ENCODE data around the gene TRAF1. TPM values are rescaled to one million over a fixed set of nuclear protein-coding genes. Genes with fewer than 3 reads are reported as not detected.

Gene TRAF1
- polyA plus RNA-seq, 1 donor from 2014 or later = 0.89 TPM

GRCh38 chr9:120885457-120885856 lies 41.1 kb downstream of the TRAF1 start:
- TF ChIP-seq EP300 (conservative IDR thresholded peaks at IDR 0.05; ENCODE audit: poor library complexity, severe bottlenecking) (no peak), POLR2AphosphoS5 (IDR thresholded peaks at IDR 0.05) (no peak), SMC3 (conservative IDR thresholded peaks at IDR 0.05; ENCODE audit: poor library complexity) (no peak), MXI1 (conservative IDR thresholded peaks at IDR 0.05; ENCODE audit: poor library complexity, severe bottlenecking) (no peak), TAF1 (IDR thresholded peaks at IDR 0.05; ENCODE audit: low read depth) (no peak), RAD21 (conservative IDR thresholded peaks at IDR 0.05) (no peak)
- Histone ChIP-seq H3K4me3 (ENCODE audit: low read length) (no peak overlapping the region), H3K9ac (ENCODE audit: low read length) (no peak overlapping the region), H4K20me1 (ENCODE audit: insufficient read depth) (no peaks in the 10 kb centered on the region), H3K79me2 (replicated peaks; ENCODE audit: insufficient read depth, low read length) (no peaks in the 10 kb centered on the region), H3F3A (ENCODE audit: insufficient read depth, low read length, poor library complexity, severe bottlenecking) (no peaks in the 10 kb centered on the region), H3K36me3 (ENCODE audit: insufficient read depth, low read length) (no peaks in the 10 kb centered on the region), H3K27me3 (ENCODE audit: insufficient read depth, low read depth, low read length) (no peaks in the 10 kb centered on the region), H3K9me2 (ENCODE audit: insufficient read depth, low read length) (no peaks in the 10 kb centered on the region), H2AFZ (ENCODE audit: low read depth, low read length) (no peak overlapping the region), H3K4me2 (ENCODE audit: low read length) (no peak overlapping the region), H3K9me3 (ENCODE audit: low read length) (no peaks in the 10 kb centered on the region), H3K27ac (ENCODE audit: low read length) (no peak overlapping the region)

- TF ChIP-seq EZH2 (IDR thresholded peaks at IDR 0.05; ENCODE audit: borderline replicate concordance, insufficient read depth, low read length, poor library complexity, severe bottlenecking) (no peak), POLR2AphosphoS5 (IDR thresholded peaks at IDR 0.05) (no peak), MXI1 (conservative IDR thresholded peaks at IDR 0.05; ENCODE audit: poor library complexity, severe bottlenecking) (no peak), TAF1 (IDR thresholded peaks at IDR 0.05; ENCODE audit: low read depth) (no peak), CTCF (IDR thresholded peaks at IDR 0.05; ENCODE audit: poor library complexity, severe bottlenecking) (no peak), RAD21 (conservative IDR thresholded peaks at IDR 0.05) (no peak), EP300 (conservative IDR thresholded peaks at IDR 0.05; ENCODE audit: poor library complexity, severe bottlenecking) (no peak), SMC3 (conservative IDR thresholded peaks at IDR 0.05; ENCODE audit: poor library complexity) (no peak)
- TF ChIP-seq, protein P1, sequence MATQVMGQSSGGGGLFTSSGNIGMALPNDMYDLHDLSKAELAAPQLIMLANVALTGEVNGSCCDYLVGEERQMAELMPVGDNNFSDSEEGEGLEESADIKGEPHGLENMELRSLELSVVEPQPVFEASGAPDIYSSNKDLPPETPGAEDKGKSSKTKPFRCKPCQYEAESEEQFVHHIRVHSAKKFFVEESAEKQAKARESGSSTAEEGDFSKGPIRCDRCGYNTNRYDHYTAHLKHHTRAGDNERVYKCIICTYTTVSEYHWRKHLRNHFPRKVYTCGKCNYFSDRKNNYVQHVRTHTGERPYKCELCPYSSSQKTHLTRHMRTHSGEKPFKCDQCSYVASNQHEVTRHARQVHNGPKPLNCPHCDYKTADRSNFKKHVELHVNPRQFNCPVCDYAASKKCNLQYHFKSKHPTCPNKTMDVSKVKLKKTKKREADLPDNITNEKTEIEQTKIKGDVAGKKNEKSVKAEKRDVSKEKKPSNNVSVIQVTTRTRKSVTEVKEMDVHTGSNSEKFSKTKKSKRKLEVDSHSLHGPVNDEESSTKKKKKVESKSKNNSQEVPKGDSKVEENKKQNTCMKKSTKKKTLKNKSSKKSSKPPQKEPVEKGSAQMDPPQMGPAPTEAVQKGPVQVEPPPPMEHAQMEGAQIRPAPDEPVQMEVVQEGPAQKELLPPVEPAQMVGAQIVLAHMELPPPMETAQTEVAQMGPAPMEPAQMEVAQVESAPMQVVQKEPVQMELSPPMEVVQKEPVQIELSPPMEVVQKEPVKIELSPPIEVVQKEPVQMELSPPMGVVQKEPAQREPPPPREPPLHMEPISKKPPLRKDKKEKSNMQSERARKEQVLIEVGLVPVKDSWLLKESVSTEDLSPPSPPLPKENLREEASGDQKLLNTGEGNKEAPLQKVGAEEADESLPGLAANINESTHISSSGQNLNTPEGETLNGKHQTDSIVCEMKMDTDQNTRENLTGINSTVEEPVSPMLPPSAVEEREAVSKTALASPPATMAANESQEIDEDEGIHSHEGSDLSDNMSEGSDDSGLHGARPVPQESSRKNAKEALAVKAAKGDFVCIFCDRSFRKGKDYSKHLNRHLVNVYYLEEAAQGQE (IDR thresholded peaks at IDR 0.05; ENCODE audit: borderline replicate concordance) = no peak
- H3K36me3 ChIP-seq (ENCODE audit: insufficient read depth, low read length) = no peaks in the 10 kb centered on the region
- no peaks in the 10 kb centered on the region for H3K79me2 ChIP-seq (replicated peaks; ENCODE audit: insufficient read depth, low read length)
- no peaks in the 10 kb centered on the region for H3K9me2 ChIP-seq (ENCODE audit: insufficient read depth, low read length)
- no peak overlapping the region for H3K9ac ChIP-seq (ENCODE audit: low read length)
- H2AFZ ChIP-seq (ENCODE audit: low read depth, low read length) = no peak overlapping the region
- no peaks in the 10 kb centered on the region for H3F3A ChIP-seq (ENCODE audit: insufficient read depth, low read length, poor library complexity, severe bottlenecking)
- H4K20me1 ChIP-seq (ENCODE audit: insufficient read depth) = no peaks in the 10 kb centered on the region
- no peak overlapping the region for H3K4me2 ChIP-seq (ENCODE audit: low read length)
- no peak overlapping the region for H3K27ac ChIP-seq (ENCODE audit: low read length)
- no peak overlapping the region for H3K4me3 ChIP-seq (ENCODE audit: low read length)
- H3K9me3 ChIP-seq (ENCODE audit: low read length) = no peaks in the 10 kb centered on the region
- no peaks in the 10 kb centered on the region for H3K27me3 ChIP-seq (ENCODE audit: insufficient read depth, low read depth, low read length)
These were observed 43.0 kb downstream of the TRAF1 start for GRCh38 chr9:120883608-120883996.

Measured in neural cell (in vitro differentiated cells).